ENCODE data around the gene TMBIM4.

- no peak for TF ChIP-seq CTCF (IDR thresholded peaks at IDR 0.05)
- no peak for TF ChIP-seq SIN3A (IDR thresholded peaks at IDR 0.05; ENCODE audit: borderline replicate concordance, insufficient read depth, low read depth, low read length)
- TF ChIP-seq POLR2AphosphoS5 (IDR thresholded peaks at IDR 0.05; ENCODE audit: low read depth, low read length), result no peak
- TF ChIP-seq, protein P1, sequence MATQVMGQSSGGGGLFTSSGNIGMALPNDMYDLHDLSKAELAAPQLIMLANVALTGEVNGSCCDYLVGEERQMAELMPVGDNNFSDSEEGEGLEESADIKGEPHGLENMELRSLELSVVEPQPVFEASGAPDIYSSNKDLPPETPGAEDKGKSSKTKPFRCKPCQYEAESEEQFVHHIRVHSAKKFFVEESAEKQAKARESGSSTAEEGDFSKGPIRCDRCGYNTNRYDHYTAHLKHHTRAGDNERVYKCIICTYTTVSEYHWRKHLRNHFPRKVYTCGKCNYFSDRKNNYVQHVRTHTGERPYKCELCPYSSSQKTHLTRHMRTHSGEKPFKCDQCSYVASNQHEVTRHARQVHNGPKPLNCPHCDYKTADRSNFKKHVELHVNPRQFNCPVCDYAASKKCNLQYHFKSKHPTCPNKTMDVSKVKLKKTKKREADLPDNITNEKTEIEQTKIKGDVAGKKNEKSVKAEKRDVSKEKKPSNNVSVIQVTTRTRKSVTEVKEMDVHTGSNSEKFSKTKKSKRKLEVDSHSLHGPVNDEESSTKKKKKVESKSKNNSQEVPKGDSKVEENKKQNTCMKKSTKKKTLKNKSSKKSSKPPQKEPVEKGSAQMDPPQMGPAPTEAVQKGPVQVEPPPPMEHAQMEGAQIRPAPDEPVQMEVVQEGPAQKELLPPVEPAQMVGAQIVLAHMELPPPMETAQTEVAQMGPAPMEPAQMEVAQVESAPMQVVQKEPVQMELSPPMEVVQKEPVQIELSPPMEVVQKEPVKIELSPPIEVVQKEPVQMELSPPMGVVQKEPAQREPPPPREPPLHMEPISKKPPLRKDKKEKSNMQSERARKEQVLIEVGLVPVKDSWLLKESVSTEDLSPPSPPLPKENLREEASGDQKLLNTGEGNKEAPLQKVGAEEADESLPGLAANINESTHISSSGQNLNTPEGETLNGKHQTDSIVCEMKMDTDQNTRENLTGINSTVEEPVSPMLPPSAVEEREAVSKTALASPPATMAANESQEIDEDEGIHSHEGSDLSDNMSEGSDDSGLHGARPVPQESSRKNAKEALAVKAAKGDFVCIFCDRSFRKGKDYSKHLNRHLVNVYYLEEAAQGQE (IDR thresholded peaks at IDR 0.05; ENCODE audit: insufficient read depth in 1 of 2, low read depth in 2 of 2, low read length in 1 of 2), result no peak
Observed at GRCh38 chr12:66187036-66187435, 17.2 kb upstream of the TMBIM4 start.
